Measurements from ENCODE around the gene NTNG2.

The NTNG2 gene

GRCh38 chr9:132190966-132191365 lies 29.1 kb downstream of the NTNG2 start (continued):
- TF ChIP-seq PRDM10 (tag by site-specific recombination; IDR thresholded peaks at IDR 0.05) (no peak), SCRT2 (tag by site-specific recombination; IDR thresholded peaks at IDR 0.05) (no peak), ZBTB17 (tag by site-specific recombination; IDR thresholded peaks at IDR 0.05) (no peak), ZNF354C (tag by site-specific recombination; IDR thresholded peaks at IDR 0.05; ENCODE audit: borderline replicate concordance, low read depth) (no peak), KLF9 (tag by site-specific recombination; IDR thresholded peaks at IDR 0.05; ENCODE audit: low read depth) (no peak), ZNF792 (tag by site-specific recombination; IDR thresholded peaks at IDR 0.05) (no peak), BCL11A (tag by site-specific recombination; IDR thresholded peaks at IDR 0.05; ENCODE audit: low read depth) (no peak), ZNF658 (tag by site-specific recombination; IDR thresholded peaks at IDR 0.05) (no peak), ZNF404 (tag by site-specific recombination; IDR thresholded peaks at IDR 0.05) (no peak), ZEB2 (tag by site-specific recombination; IDR thresholded peaks at IDR 0.05) (no peak), ZNF302 (tag by site-specific recombination; IDR thresholded peaks at IDR 0.05; ENCODE audit: low read depth) (no peak), REST (tag by site-specific recombination; IDR thresholded peaks at IDR 0.05) (no peak)

GRCh38 chr9:132192728-132193127 lies 30.9 kb downstream of the NTNG2 start:
- CTCF ChIA-PET: interaction anchor here (0.7 to 1.7 kb wide), 2 partner anchors 23 to 44 kb away, joined by 3 to 8 read pairs; no protein-coding TSS in a partner anchor
- POLR2A ChIA-PET: no interaction called here
- no peak overlapping the region for H3K27ac ChIP-seq (ENCODE audit: extremely low read depth, low read depth, low read length)
- no peak for TF ChIP-seq HOXC10 (CRISPR knock-in tag; IDR thresholded peaks at IDR 0.05)
- no peak for TF ChIP-seq ZNF580 (tag by site-specific recombination; IDR thresholded peaks at IDR 0.05)
- TF ChIP-seq KLF17 (tag by site-specific recombination; IDR thresholded peaks at IDR 0.05): no peak
- TF ChIP-seq ZNF280C (tag by site-specific recombination; IDR thresholded peaks at IDR 0.05): no peak
- no peak for TF ChIP-seq ZBTB10 (tag by site-specific recombination; IDR thresholded peaks at IDR 0.05)
- TF ChIP-seq ZNF837 (tag by site-specific recombination; IDR thresholded peaks at IDR 0.05): no peak
- TF ChIP-seq TCF7L2 (IDR thresholded peaks at IDR 0.05; ENCODE audit: borderline replicate concordance, low read depth, low read length): no peak
- TF ChIP-seq ZNF670 (tag by site-specific recombination; IDR thresholded peaks at IDR 0.05; ENCODE audit: low read depth): no peak
- TF ChIP-seq ZNF623 (tag by site-specific recombination; IDR thresholded peaks at IDR 0.05): no peak
- no peak for TF ChIP-seq ZNF138 (tag by site-specific recombination; IDR thresholded peaks at IDR 0.05; ENCODE audit: borderline replicate concordance)
- TF ChIP-seq ZBTB21 (tag by site-specific recombination; IDR thresholded peaks at IDR 0.05): no peak
- no peak for TF ChIP-seq ZNF302 (tag by site-specific recombination; IDR thresholded peaks at IDR 0.05; ENCODE audit: low read depth)

More at GRCh38 chr9:132192728-132193127, 30.9 kb downstream of the NTNG2 start:
- no peak overlapping the region for H3K4me3 ChIP-seq (ENCODE audit: low read depth, low read length)
- no peaks in the 10 kb centered on the region for H3K9me3 ChIP-seq (ENCODE audit: control insufficient read depth, insufficient read depth, low read depth, low read length)
- H3K36me3 ChIP-seq (ENCODE audit: control insufficient read depth in 2 of 2, insufficient read depth in 1 of 2, low read length in 2 of 2): no peaks in the 10 kb centered on the region
- H3K4me1 ChIP-seq (ENCODE audit: control insufficient read depth, insufficient read depth, low read length): no peaks in the 10 kb centered on the region
